ENCODE data around the gene TMEM240.

DNA sequence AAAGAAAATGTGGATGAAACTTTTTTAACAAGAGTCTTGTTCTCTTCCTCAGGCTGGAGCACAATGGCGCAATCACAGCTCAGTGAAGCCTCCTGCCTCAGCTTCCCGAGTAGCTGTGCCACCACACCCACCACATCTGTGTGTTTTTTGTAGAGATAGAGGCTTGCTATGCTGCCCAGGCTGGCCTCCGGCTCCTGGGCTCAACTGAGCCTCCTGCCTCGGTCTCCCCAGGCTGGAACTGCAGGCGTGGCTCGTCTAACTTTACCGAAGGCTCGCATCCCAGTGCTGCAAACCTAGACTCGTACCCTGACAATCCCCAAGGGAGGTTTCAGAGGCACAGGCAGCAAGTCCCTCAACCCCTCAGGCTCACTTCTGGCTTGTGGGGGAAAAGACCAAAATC is 19.8 kb upstream of the TMEM240 start:
- TF ChIP-seq CTCF (IDR thresholded peaks at IDR 0.05), result no peak
- TF ChIP-seq POLR2AphosphoS5 (IDR thresholded peaks at IDR 0.05), result no peak
- TF ChIP-seq POLR2A (IDR thresholded peaks at IDR 0.05), result no peak
